Trophoblast cell (in vitro differentiated cells and primary cell): ENCODE data around the gene IGF1R.
A peak's percentile ranks its signal among the peaks of the same experiment; 100 is the strongest.

ENCODE experiments used
- DNase-seq, 2 donors: peaks; one replicate each; pipeline ENCODE4 v3.0.0-alpha.2; 2016
- H2AFZ ChIP-seq: 2 replicates; pipeline ENCODE4 v1.6.1; 2013; ENCODE audit warnings: low read length, moderate library complexity, mild to moderate bottlenecking; ENCODE audit not compliant: insufficient read depth, poor library complexity
- H2AK5ac ChIP-seq: 2 replicates; pipeline ENCODE4 v1.6.1; 2013; ENCODE audit warnings: mild to moderate bottlenecking, low read length
- H2BK120ac ChIP-seq: 2 replicates; pipeline ENCODE4 v1.6.1; 2013; ENCODE audit warnings: low read length, mild to moderate bottlenecking, moderate library complexity; ENCODE audit not compliant: insufficient read depth, poor library complexity
- H2BK12ac ChIP-seq: 2 replicates; pipeline ENCODE4 v1.6.1; 2013; ENCODE audit warnings: mild to moderate bottlenecking, low read length, moderate library complexity
- H2BK5ac ChIP-seq: 2 replicates; pipeline ENCODE4 v1.6.1; 2013; ENCODE audit warnings: low read length, low read depth, moderate library complexity, mild to moderate bottlenecking; ENCODE audit not compliant: poor library complexity
- H3K14ac ChIP-seq: 2 replicates; pipeline ENCODE4 v1.6.1; 2013; ENCODE audit warnings: mild to moderate bottlenecking, low read length
- H3K18ac ChIP-seq: 2 replicates; pipeline ENCODE4 v1.6.1; 2013; ENCODE audit warnings: mild to moderate bottlenecking, low read length
- H3K23ac ChIP-seq: 2 replicates; pipeline ENCODE4 v1.6.1; 2013; ENCODE audit warnings: low read length
- H3K27ac ChIP-seq: 2 replicates; pipeline ENCODE4 v1.5.1; 2013; ENCODE audit warnings: low read depth, mild to moderate bottlenecking, inconsistent platforms, low read length, moderate library complexity
- H3K27me3 ChIP-seq: 2 replicates; pipeline ENCODE4 v1.6.1; 2013; ENCODE audit warnings: inconsistent platforms, mild to moderate bottlenecking, low read length, moderate library complexity; ENCODE audit not compliant: insufficient read depth
- H3K36me3 ChIP-seq, 2 experiments: 1 replicate in 1 of 2; 2 replicates in 1 of 2; pipeline ENCODE4 v1.6.1; 2013; ENCODE audit warnings: low read length in 2 of 2, mild to moderate bottlenecking in 2 of 2, moderate library complexity in 1 of 2; ENCODE audit not compliant: insufficient read depth in 2 of 2, control insufficient read depth in 1 of 2
- H3K4ac ChIP-seq: 2 replicates; pipeline ENCODE4 v1.6.1; 2013; ENCODE audit warnings: low read depth, mild to moderate bottlenecking, low read length, moderate library complexity
- H3K4me1 ChIP-seq, 2 experiments: 1 replicate in 1 of 2; 2 replicates in 1 of 2; pipeline ENCODE4 v1.6.1; 2013; ENCODE audit warnings: low read length in 2 of 2, mild to moderate bottlenecking in 2 of 2, moderate library complexity in 1 of 2; ENCODE audit not compliant: insufficient read depth in 2 of 2, control insufficient read depth in 1 of 2
- H3K4me2 ChIP-seq: 2 replicates; pipeline ENCODE4 v1.6.1; 2013; ENCODE audit warnings: inconsistent platforms, mild to moderate bottlenecking, low read length, moderate library complexity
- H3K4me3 ChIP-seq: 2 replicates; pipeline ENCODE4 v1.5.1; 2013; ENCODE audit warnings: mild to moderate bottlenecking, low read depth, low read length, inconsistent platforms
- H3K79me1 ChIP-seq: one replicate; pipeline ENCODE4 v1.6.1; 2013; ENCODE audit warnings: low read length
- H3K79me2 ChIP-seq: 2 replicates; pipeline ENCODE4 v1.6.1; 2013; ENCODE audit warnings: low read length, mild to moderate bottlenecking; ENCODE audit not compliant: control insufficient read depth, insufficient read depth, poor library complexity
- H3K9ac ChIP-seq: 2 replicates; pipeline ENCODE4 v1.6.1; 2013; ENCODE audit warnings: mild to moderate bottlenecking, low read length
- H3K9me3 ChIP-seq: 2 replicates; pipeline ENCODE4 v1.6.1; 2013; ENCODE audit warnings: low read depth, mild to moderate bottlenecking, control low read depth, inconsistent platforms, low read length; ENCODE audit not compliant: insufficient read depth
- H4K12ac ChIP-seq: 2 replicates; pipeline ENCODE4 v1.6.1; 2013; ENCODE audit warnings: low read depth, mild to moderate bottlenecking, low read length, moderate library complexity
- H4K8ac ChIP-seq: 2 replicates; pipeline ENCODE4 v1.6.1; 2013; ENCODE audit warnings: low read depth, mild to moderate bottlenecking, low read length, moderate library complexity
- H4K91ac ChIP-seq: one replicate; pipeline ENCODE4 v1.6.1; 2013; ENCODE audit warnings: low read depth, mild to moderate bottlenecking, low read length, moderate library complexity
- WGBS: extraction: QIAGEN DNeasy Blood & Tissue Kit; methylation state at CpG from one replicate; pipeline ENCODE4 v1.1.7; 2013; ENCODE audit warnings: missing lambda C conversion rate; ENCODE audit not compliant: insufficient read length, insufficient coverage; ENCODE audit errors: extremely low coverage; 5-methylcytosine and 5-hydroxymethylcytosine counted together

IGF1R gene

DNA sequence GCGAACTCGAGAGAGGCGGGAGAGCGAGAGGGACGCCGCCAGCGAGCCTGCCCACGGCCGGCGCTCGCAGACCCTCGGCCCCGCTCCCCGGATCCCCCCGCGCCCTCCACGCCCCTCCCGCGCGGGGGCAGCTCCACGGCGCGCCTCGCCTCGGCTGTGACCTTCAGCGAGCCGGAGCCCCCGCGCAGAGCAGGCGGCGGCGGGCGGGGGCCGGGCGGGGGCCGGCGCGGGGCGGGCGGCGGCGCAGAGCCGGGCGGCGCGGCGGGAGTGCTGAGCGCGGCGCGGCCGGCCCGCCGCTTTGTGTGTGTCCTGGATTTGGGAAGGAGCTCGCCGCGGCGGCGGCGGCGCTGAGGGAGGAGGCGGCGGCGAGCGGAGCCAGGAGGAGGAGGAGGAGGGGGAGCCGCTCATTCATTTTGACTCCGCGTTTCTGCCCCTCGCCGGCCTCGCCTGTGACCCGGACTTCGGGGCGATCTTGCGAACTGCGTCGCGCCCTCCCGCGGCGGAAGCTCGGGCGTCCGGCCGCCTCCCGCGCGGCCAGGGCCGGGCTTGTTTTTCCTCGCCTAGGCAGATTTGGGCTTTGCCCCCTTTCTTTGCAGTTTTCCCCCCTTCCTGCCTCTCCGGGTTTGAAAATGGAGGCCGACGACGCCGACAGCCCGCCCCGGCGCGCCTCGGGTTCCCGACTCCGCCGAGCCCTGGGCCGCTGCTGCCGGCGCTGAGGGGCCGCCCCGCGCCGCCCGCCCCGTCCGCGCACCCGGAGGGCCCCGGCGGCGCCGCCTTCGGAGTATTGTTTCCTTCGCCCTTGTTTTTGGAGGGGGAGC, 524 bp downstream of the IGF1R start:
- DNase-seq, result peak; percentile 30 to 61
- Histone ChIP-seq H3K79me1 (peaks cover 33% of the 10 kb centered on the region), H4K91ac (peak overlapping the region; percentile 93), H3K23ac (no peak overlapping the region), H3K9me3 (no peaks in the 10 kb centered on the region), H2BK120ac (peak overlapping the region; percentile 96), H3K27me3 (no peaks in the 10 kb centered on the region), H3K4me3 (peak overlapping the region; percentile 98), H3K79me2 (peaks cover 23% of the 10 kb centered on the region), H3K27ac (peak overlapping the region; percentile 98), H3K36me3 (no peaks in the 10 kb centered on the region), H3K4me2 (peak overlapping the region; percentile 92), H2AK5ac (peak overlapping the region; percentile 75), H2AFZ (peak overlapping the region; percentile 87), H2BK12ac (peak overlapping the region; percentile 45), H3K14ac (peak overlapping the region; percentile 97), H3K4me1 (no peaks in the 10 kb centered on the region), H4K8ac (peak overlapping the region; percentile 93), H4K12ac (peak overlapping the region; percentile 91), H3K9ac (peak overlapping the region; percentile 94), H3K18ac (peak overlapping the region; percentile 87), H3K4ac (peak overlapping the region; percentile 96), H2BK5ac (peak overlapping the region; percentile 99)
- WGBS, result no CpG with 5 or more reads among the region's 121 CpGs

GRCh38 chr15:98649472-98650416, 1.4 kb downstream of the IGF1R start:
- WGBS, result no CpG with 5 or more reads among the region's 94 CpGs
- Histone ChIP-seq H4K12ac (peak overlapping the region; percentile 17), H3K9me3 (no peaks in the 10 kb centered on the region), H3K79me1 (peaks cover 33% of the 10 kb centered on the region), H3K36me3 (no peaks in the 10 kb centered on the region), H3K4me2 (peak overlapping the region; percentile 92), H3K4ac (peak overlapping the region; percentile 87), H2BK120ac (peak overlapping the region; percentile 92), H2BK5ac (peak overlapping the region; percentile 99), H3K27ac (peak overlapping the region; percentile 98), H3K79me2 (peaks cover 23% of the 10 kb centered on the region), H3K9ac (peak overlapping the region; percentile 97), H3K4me1 (peaks cover 0 to 3% of the 10 kb centered on the region in 2 experiments), H3K18ac (peak overlapping the region; percentile 64), H4K91ac (peak overlapping the region; percentile 93), H2BK12ac (peak overlapping the region; percentile 79), H3K4me3 (peak overlapping the region; percentile 98), H3K14ac (peak overlapping the region; percentile 86), H2AFZ (peak overlapping the region; percentile 72), H3K23ac (peak overlapping the region; percentile 83), H2AK5ac (peak overlapping the region; percentile 55), H4K8ac (peak overlapping the region; percentile 93), H3K27me3 (no peaks in the 10 kb centered on the region)
- peak; percentile 7 to 52 for DNase-seq

DNA sequence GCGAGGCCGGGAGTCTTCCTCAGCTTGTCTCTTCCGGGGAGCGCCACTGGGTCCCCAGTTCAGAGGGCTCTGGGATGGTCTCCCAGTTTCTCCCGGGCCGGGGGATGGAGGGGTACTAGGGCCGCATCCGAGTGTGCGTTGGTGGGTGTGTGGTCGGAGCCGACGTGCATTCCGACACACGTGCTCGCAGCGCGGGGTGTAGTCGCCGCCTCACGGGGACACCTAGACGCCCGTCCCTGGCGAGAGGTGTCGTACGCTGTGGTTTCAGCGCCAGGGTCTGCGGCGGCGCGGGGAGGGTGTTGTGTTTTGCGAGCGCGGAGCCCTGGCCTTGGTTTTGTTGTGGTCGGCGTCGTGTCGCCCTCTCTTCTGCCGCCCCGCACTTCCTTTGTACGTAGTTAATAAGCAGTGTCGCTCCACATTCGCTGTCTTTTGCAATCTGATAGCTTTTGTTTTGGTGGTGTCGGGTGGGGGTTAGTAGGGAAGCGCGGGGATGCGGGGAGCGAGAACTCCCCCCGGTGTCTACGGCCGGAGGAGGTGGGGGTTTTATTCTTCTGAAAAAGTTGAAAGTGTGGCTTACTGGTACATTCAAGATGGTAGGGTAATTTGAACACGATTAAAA, 2.2 kb downstream of the IGF1R start:
- peaks cover 33% of the 10 kb centered on the region for H3K79me1 ChIP-seq
- H2BK120ac ChIP-seq, result peak overlapping the region; percentile 92
- peak overlapping the region; percentile 82 for H4K12ac ChIP-seq
- peak; percentile 16 to 33 for DNase-seq
- peak overlapping the region; percentile 98 for H3K4me3 ChIP-seq
- peak overlapping the region; percentile 92 for H3K4me2 ChIP-seq
- no peaks in the 10 kb centered on the region for H3K36me3 ChIP-seq
- H3K9me3 ChIP-seq, result no peaks in the 10 kb centered on the region
- peak overlapping the region; percentile 55 for H2AK5ac ChIP-seq
- peak overlapping the region; percentile 30 for H3K27ac ChIP-seq
- H3K79me2 ChIP-seq, result peaks cover 23% of the 10 kb centered on the region
- H3K9ac ChIP-seq, result peak overlapping the region; percentile 97
- peak overlapping the region; percentile 79 for H2BK12ac ChIP-seq
- H3K18ac ChIP-seq, result peak overlapping the region; percentile 64
- H4K91ac ChIP-seq, result peak overlapping the region; percentile 83
- peak overlapping the region; percentile 87 for H3K4ac ChIP-seq
- peak overlapping the region; percentile 72 for H2AFZ ChIP-seq
- H3K4me1 ChIP-seq, result peaks cover 0 to 4% of the 10 kb centered on the region in 2 experiments
- H4K8ac ChIP-seq, result peak overlapping the region; percentile 83
- peak overlapping the region; percentile 84 for H2BK5ac ChIP-seq
- no peaks in the 10 kb centered on the region for H3K27me3 ChIP-seq
- no CpG with 5 or more reads among the region's 51 CpGs for whole genome bisulfite sequencing
- H3K14ac ChIP-seq, result peak overlapping the region; percentile 86
- H3K23ac ChIP-seq, result no peak overlapping the region

GRCh38 chr15:98651036-98651481, 2.7 kb downstream of the IGF1R start:
- WGBS, result no CpG with 5 or more reads among the region's 28 CpGs
- no peak overlapping the region for H2BK12ac ChIP-seq
- peak overlapping the region; percentile 98 for H3K4me3 ChIP-seq
- no peak overlapping the region for H3K27ac ChIP-seq
- peak overlapping the region; percentile 10 for H2BK120ac ChIP-seq
- peak overlapping the region; percentile 92 for H3K4me2 ChIP-seq
- H3K36me3 ChIP-seq, result peaks cover 1 to 2% of the 10 kb centered on the region in 2 experiments
- peak; percentile 29 to 52 for DNase-seq
- peak overlapping the region; percentile 87 for H3K4ac ChIP-seq
- peak overlapping the region; percentile 4 for H4K12ac ChIP-seq
- no peak overlapping the region for H2AFZ ChIP-seq
- peaks cover 0 to 4% of the 10 kb centered on the region in 2 experiments for H3K4me1 ChIP-seq
- peak overlapping the region; percentile 97 for H3K9ac ChIP-seq
- no peaks in the 10 kb centered on the region for H3K27me3 ChIP-seq
- peaks cover 33% of the 10 kb centered on the region for H3K79me1 ChIP-seq
- H4K8ac ChIP-seq, result peak overlapping the region; percentile 83
- peak overlapping the region; percentile 11 for H2AK5ac ChIP-seq
- H3K79me2 ChIP-seq, result peaks cover 28% of the 10 kb centered on the region
- H3K9me3 ChIP-seq, result no peaks in the 10 kb centered on the region
- H4K91ac ChIP-seq, result peak overlapping the region; percentile 83
- H3K23ac ChIP-seq, result no peak overlapping the region
- H3K14ac ChIP-seq, result peak overlapping the region; percentile 86
- peak overlapping the region; percentile 83 for H3K18ac ChIP-seq
- H2BK5ac ChIP-seq, result peak overlapping the region; percentile 84
